Measurements from ENCODE around the gene GRM4.

Gene GRM4

GRCh38 chr6:34067814-34068213, 78.1 kb downstream of the GRM4 start:
- H3K36me3 Mint-ChIP-seq = no peaks in the 10 kb centered on the region
- H3K4me1 Mint-ChIP-seq = no peaks in the 10 kb centered on the region
- H3K27me3 Mint-ChIP-seq = peaks cover 4% of the 10 kb centered on the region
- CTCF ChIA-PET = interaction anchor here (1.0 kb wide), 1 partner anchor 297 kb away, joined by 3 read pairs; no protein-coding TSS in a partner anchor
- H3K9me3 Mint-ChIP-seq = no peaks in the 10 kb centered on the region
- no peak overlapping the region for H3K4me3 Mint-ChIP-seq
- no peak overlapping the region for H3K27ac Mint-ChIP-seq
- peak; percentile 25 for DNase-seq

GRCh38 chr6:34066772-34067770, 78.8 kb downstream of the GRM4 start:
- H3K27me3 Mint-ChIP-seq = peaks cover 4% of the 10 kb centered on the region
- no peak overlapping the region for H3K4me3 Mint-ChIP-seq
- no peak for DNase-seq
- H3K9me3 Mint-ChIP-seq = no peaks in the 10 kb centered on the region
- H3K4me1 Mint-ChIP-seq = no peaks in the 10 kb centered on the region
- H3K36me3 Mint-ChIP-seq = no peaks in the 10 kb centered on the region
- CTCF ChIA-PET = interaction anchor here (1.0 kb wide), 1 partner anchor 296 kb away, joined by 3 read pairs; no protein-coding TSS in a partner anchor
- no peak overlapping the region for H3K27ac Mint-ChIP-seq

GRCh38 chr6:34066218-34066571, 79.7 kb downstream of the GRM4 start:
- H3K36me3 Mint-ChIP-seq = no peaks in the 10 kb centered on the region
- no peaks in the 10 kb centered on the region for H3K4me1 Mint-ChIP-seq
- DNase-seq = no peak
- CTCF ChIA-PET = no interaction called here
- peaks cover 4% of the 10 kb centered on the region for H3K27me3 Mint-ChIP-seq
- no peak overlapping the region for H3K27ac Mint-ChIP-seq
- no peak overlapping the region for H3K4me3 Mint-ChIP-seq
- H3K9me3 Mint-ChIP-seq = no peaks in the 10 kb centered on the region

GRCh38 chr6:34065466-34066217, 80.2 kb downstream of the GRM4 start:
- no peak overlapping the region for H3K4me3 Mint-ChIP-seq
- CTCF ChIA-PET = no interaction called here
- no peaks in the 10 kb centered on the region for H3K36me3 Mint-ChIP-seq
- no peak for DNase-seq
- no peaks in the 10 kb centered on the region for H3K9me3 Mint-ChIP-seq
- H3K27ac Mint-ChIP-seq = no peak overlapping the region
- H3K4me1 Mint-ChIP-seq = no peaks in the 10 kb centered on the region
- H3K27me3 Mint-ChIP-seq = peaks cover 9% of the 10 kb centered on the region

GRCh38 chr6:34064675-34065074, 81.2 kb downstream of the GRM4 start:
- Mint-ChIP-seq H3K36me3 (no peaks in the 10 kb centered on the region), H3K27ac (no peak overlapping the region), H3K9me3 (no peaks in the 10 kb centered on the region), H3K4me3 (no peak overlapping the region), H3K27me3 (peaks cover 13% of the 10 kb centered on the region), H3K4me1 (no peaks in the 10 kb centered on the region)
- DNase-seq = no peak
- CTCF ChIA-PET = interaction anchor here (2.0 kb wide), 1 partner anchor 10 kb away, joined by 6 read pairs; no protein-coding TSS in a partner anchor

GRCh38 chr6:34063651-34064050, 82.2 kb downstream of the GRM4 start:
- H3K4me1 Mint-ChIP-seq = no peaks in the 10 kb centered on the region
- no peaks in the 10 kb centered on the region for H3K36me3 Mint-ChIP-seq

GRCh38 chr6:34062815-34063214, 83.1 kb downstream of the GRM4 start:
- H3K27ac Mint-ChIP-seq = no peak overlapping the region
- peaks cover 15% of the 10 kb centered on the region for H3K27me3 Mint-ChIP-seq
- H3K4me1 Mint-ChIP-seq = no peaks in the 10 kb centered on the region

More at GRCh38 chr6:34063651-34064050, 82.2 kb downstream of the GRM4 start:
- Mint-ChIP-seq H3K27ac (no peak overlapping the region), H3K9me3 (no peaks in the 10 kb centered on the region), H3K4me3 (no peak overlapping the region), H3K27me3 (peaks cover 13% of the 10 kb centered on the region)
- CTCF ChIA-PET = interaction anchor here (2.0 kb wide), 1 partner anchor 9 kb away, joined by 6 read pairs; no protein-coding TSS in a partner anchor
- DNase-seq = no peak

GRCh38 chr6:34062156-34062555, 83.7 kb downstream of the GRM4 start:
- H3K36me3 Mint-ChIP-seq = no peaks in the 10 kb centered on the region
- H3K4me3 Mint-ChIP-seq = no peak overlapping the region
- H3K27me3 Mint-ChIP-seq = peaks cover 19% of the 10 kb centered on the region
- no peaks in the 10 kb centered on the region for H3K4me1 Mint-ChIP-seq
- no peak for DNase-seq
- H3K27ac Mint-ChIP-seq = no peak overlapping the region
- CTCF ChIA-PET = no interaction called here
- no peaks in the 10 kb centered on the region for H3K9me3 Mint-ChIP-seq

More at GRCh38 chr6:34062815-34063214, 83.1 kb downstream of the GRM4 start:
- CTCF ChIA-PET = interaction anchor here (2.0 kb wide), 1 partner anchor 8 kb away, joined by 6 read pairs; no protein-coding TSS in a partner anchor
- Mint-ChIP-seq H3K36me3 (no peaks in the 10 kb centered on the region), H3K9me3 (no peaks in the 10 kb centered on the region), H3K4me3 (no peak overlapping the region)
- no peak for DNase-seq

GRCh38 chr6:34061348-34061747, 84.5 kb downstream of the GRM4 start:
- H3K27me3 Mint-ChIP-seq = peaks cover 21% of the 10 kb centered on the region
- H3K4me1 Mint-ChIP-seq = no peaks in the 10 kb centered on the region
- no peak for DNase-seq
- no peak overlapping the region for H3K4me3 Mint-ChIP-seq
- H3K36me3 Mint-ChIP-seq = no peaks in the 10 kb centered on the region
- CTCF ChIA-PET = interaction anchor here (1.2 kb wide), 1 partner anchor 316 kb away, joined by 5 read pairs; no protein-coding TSS in a partner anchor
- H3K27ac Mint-ChIP-seq = no peak overlapping the region
- no peaks in the 10 kb centered on the region for H3K9me3 Mint-ChIP-seq

GRCh38 chr6:34059914-34060313, 86.0 kb downstream of the GRM4 start:
- CTCF ChIA-PET = interaction anchor here (0.6 to 1.2 kb wide), 2 partner anchors 315 to 316 kb away, joined by 3 to 5 read pairs; no protein-coding TSS in a partner anchor
- Mint-ChIP-seq H3K36me3 (no peaks in the 10 kb centered on the region), H3K27me3 (peaks cover 25% of the 10 kb centered on the region), H3K27ac (no peak overlapping the region), H3K4me1 (no peaks in the 10 kb centered on the region), H3K9me3 (no peaks in the 10 kb centered on the region), H3K4me3 (no peak overlapping the region)
- no peak for DNase-seq

- Mint-ChIP-seq H3K27ac (no peak overlapping the region), H3K36me3 (no peaks in the 10 kb centered on the region), H3K4me3 (no peak overlapping the region), H3K4me1 (no peaks in the 10 kb centered on the region), H3K9me3 (no peaks in the 10 kb centered on the region), H3K27me3 (peaks cover 32% of the 10 kb centered on the region)
- no peak for DNase-seq
- CTCF ChIA-PET = interaction anchor here (0.6 kb wide), 1 partner anchor 103 kb away, joined by 3 read pairs; no protein-coding TSS in a partner anchor
These were observed 86.7 kb downstream of the GRM4 start for GRCh38 chr6:34059136-34059731.

- CTCF ChIA-PET = interaction anchor here (0.5 kb wide), 1 partner anchor 420 kb away, joined by 4 read pairs; no protein-coding TSS in a partner anchor
These were observed 88.1 kb downstream of the GRM4 start for GRCh38 chr6:34057790-34058189.

GRCh38 chr6:34057191-34057590, 88.7 kb downstream of the GRM4 start:
- Mint-ChIP-seq H3K27ac (no peak overlapping the region), H3K36me3 (no peaks in the 10 kb centered on the region), H3K9me3 (no peaks in the 10 kb centered on the region), H3K27me3 (peaks cover 44% of the 10 kb centered on the region), H3K4me1 (no peaks in the 10 kb centered on the region), H3K4me3 (no peak overlapping the region)
- CTCF ChIA-PET = no interaction called here
- DNase-seq = no peak

More at GRCh38 chr6:34057790-34058189, 88.1 kb downstream of the GRM4 start:
- Mint-ChIP-seq H3K9me3 (no peaks in the 10 kb centered on the region), H3K27ac (no peak overlapping the region), H3K36me3 (no peaks in the 10 kb centered on the region), H3K4me3 (no peak overlapping the region), H3K4me1 (no peaks in the 10 kb centered on the region), H3K27me3 (peaks cover 39% of the 10 kb centered on the region)
- no peak for DNase-seq
